Measurements from ENCODE around the gene ABRACL. TPM values are rescaled to one million over a fixed set of nuclear protein-coding genes. Genes with fewer than 3 reads are reported as not detected.

Gene ABRACL
- total RNA-seq, 1 experiment from 2014 or later = 60.0 TPM

- DNase-seq (ENCODE audit: low read depth) = no peak
Observed at GRCh38 chr6:139054001-139054400, 25.5 kb downstream of the ABRACL start.

- DNase-seq (ENCODE audit: low read depth) = no peak
Observed at GRCh38 chr6:139055709-139056108, 27.2 kb downstream of the ABRACL start.

GRCh38 chr6:139058029-139058428 is 29.5 kb downstream of the ABRACL start:
- DNase-seq (ENCODE audit: low read depth) = no peak

- DNase-seq (ENCODE audit: low read depth) = peak; percentile 55
Observed at GRCh38 chr6:139060332-139060731, 31.8 kb downstream of the ABRACL start.

GRCh38 chr6:139062932-139063646 is 34.5 kb downstream of the ABRACL start:
- DNase-seq (ENCODE audit: low read depth) = peak; percentile 6

GRCh38 chr6:139064981-139065665 is 36.6 kb downstream of the ABRACL start:
- DNase-seq (ENCODE audit: low read depth) = no peak

GRCh38 chr6:139066080-139066479 is 37.5 kb downstream of the ABRACL start:
- DNase-seq (ENCODE audit: low read depth) = no peak

GRCh38 chr6:139068846-139069245 is 40.3 kb downstream of the ABRACL start:
- DNase-seq (ENCODE audit: low read depth) = no peak

- DNase-seq (ENCODE audit: low read depth) = no peak
Observed at GRCh38 chr6:139073118-139073517, 44.6 kb downstream of the ABRACL start.

- DNase-seq (ENCODE audit: low read depth) = no peak
Observed at GRCh38 chr6:139079018-139079417, 50.5 kb downstream of the ABRACL start.

GRCh38 chr6:139080255-139080920 is 51.8 kb downstream of the ABRACL start:
- DNase-seq (ENCODE audit: low read depth) = peak; percentile 33

GRCh38 chr6:139081471-139081870 is 52.9 kb downstream of the ABRACL start:
- no peak for DNase-seq (ENCODE audit: low read depth)

- DNase-seq (ENCODE audit: low read depth) = no peak
Observed at GRCh38 chr6:139082370-139082769, 53.8 kb downstream of the ABRACL start.

- peak; percentile 19 for DNase-seq (ENCODE audit: low read depth)
Observed at GRCh38 chr6:139091826-139092225, 63.3 kb downstream of the ABRACL start.

Other genes starting within 250 kb of the ABRACL start
- not detected in 2 replicates for gene ECT2L, start 232.7 kb upstream of the ABRACL start, total RNA-seq (2014; rRNA removed; shearing (Covaris generic))
- gene REPS1, start 40.5 kb upstream of the ABRACL start, total RNA-seq (2014; rRNA removed; shearing (Covaris generic)) = 18.1 and 27.0 TPM in 2 replicates
- 14.9 and 15.2 TPM in 2 replicates for gene HECA, start 106.3 kb downstream of the ABRACL start, total RNA-seq (2014; rRNA removed; shearing (Covaris generic))